ENCODE results near the gene PARP3. TPM values are rescaled to one million over a fixed set of nuclear protein-coding genes. Genes with fewer than 3 reads are reported as not detected.

The PARP3 gene
- 4.8 TPM for total RNA-seq

DNA sequence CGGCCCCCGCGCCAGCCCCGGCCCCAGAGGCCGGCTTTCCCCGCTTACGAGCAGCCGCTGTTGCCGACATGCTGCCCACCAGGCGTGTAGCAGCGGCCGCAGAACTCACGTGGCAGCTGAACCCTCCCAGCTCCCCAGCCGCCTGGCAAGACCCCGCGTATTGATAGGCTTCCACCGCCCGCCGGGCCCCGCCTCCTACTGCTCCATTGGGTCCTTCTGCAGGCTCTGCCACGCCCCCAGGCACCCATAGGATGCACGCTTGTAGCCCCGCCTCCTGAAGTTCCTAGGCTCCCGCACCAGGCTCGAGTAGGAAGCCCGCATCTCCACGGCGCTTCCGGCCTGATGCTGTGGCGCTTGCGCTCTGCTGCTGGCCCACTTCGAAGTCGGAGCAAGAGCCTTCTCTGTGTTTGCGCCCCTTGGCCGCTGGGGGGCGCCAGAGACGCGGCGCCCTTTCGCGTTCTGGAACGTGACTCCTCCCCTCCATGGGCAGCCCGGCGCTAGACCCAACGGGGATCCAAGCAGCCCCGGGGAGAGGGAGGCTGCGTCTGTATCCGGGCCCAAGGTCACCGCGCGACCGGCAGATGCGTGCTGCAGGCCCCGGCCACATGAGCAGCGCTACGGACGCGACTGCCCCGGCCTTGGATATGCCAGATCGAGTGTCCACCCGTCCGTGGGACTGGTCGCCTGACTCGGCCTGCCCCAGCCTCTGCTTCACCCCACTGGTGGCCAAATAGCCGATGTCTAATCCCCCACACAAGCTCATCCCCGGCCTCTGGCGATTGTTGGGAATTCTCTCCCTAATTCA, at the start of gene PARP3, which contains the start of gene RRP9:
Gene PARP3, plus strand, starts transcription at position 566 of the 805 bp plus-strand sequence. CDS start 993 bp downstream, outside the sequence.
Gene RRP9, minus strand, starts transcription at position 107 of the 805 bp plus-strand sequence. Its CDS starts 37 bp downstream, at position 70.

DNA sequence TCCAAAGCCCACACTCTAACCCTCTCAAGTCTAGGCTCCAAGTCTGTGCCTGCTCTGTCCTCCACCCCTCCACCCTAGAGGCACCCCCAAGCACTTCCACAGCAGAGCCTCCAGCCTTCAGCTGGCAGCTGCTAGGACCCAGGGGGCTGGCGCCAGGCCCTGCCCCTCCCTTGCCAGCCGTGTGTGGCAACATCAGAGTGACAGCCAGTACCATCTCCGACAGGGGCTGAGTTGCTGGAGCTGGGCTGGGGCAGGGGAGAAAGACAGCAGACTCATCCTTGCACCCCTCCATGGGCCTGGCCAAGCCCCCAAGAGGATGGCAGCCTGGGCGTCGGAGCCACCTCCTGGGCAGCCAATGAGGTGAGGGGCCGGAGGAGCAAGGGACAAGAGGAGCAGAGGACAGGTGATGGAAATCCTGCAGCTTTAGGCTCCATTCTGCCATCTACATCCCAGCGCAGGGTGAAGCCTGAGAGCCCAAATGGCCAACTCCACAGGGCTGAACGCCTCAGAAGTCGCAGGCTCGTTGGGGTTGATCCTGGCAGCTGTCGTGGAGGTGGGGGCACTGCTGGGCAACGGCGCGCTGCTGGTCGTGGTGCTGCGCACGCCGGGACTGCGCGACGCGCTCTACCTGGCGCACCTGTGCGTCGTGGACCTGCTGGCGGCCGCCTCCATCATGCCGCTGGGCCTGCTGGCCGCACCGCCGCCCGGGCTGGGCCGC, 13.2 kb downstream of the PARP3 start, which contains the start of gene GPR62:
Gene GPR62, plus strand, starts transcription at position 207 of the 718 bp plus-strand sequence. Its CDS starts 272 bp downstream, at position 479.

DNA sequence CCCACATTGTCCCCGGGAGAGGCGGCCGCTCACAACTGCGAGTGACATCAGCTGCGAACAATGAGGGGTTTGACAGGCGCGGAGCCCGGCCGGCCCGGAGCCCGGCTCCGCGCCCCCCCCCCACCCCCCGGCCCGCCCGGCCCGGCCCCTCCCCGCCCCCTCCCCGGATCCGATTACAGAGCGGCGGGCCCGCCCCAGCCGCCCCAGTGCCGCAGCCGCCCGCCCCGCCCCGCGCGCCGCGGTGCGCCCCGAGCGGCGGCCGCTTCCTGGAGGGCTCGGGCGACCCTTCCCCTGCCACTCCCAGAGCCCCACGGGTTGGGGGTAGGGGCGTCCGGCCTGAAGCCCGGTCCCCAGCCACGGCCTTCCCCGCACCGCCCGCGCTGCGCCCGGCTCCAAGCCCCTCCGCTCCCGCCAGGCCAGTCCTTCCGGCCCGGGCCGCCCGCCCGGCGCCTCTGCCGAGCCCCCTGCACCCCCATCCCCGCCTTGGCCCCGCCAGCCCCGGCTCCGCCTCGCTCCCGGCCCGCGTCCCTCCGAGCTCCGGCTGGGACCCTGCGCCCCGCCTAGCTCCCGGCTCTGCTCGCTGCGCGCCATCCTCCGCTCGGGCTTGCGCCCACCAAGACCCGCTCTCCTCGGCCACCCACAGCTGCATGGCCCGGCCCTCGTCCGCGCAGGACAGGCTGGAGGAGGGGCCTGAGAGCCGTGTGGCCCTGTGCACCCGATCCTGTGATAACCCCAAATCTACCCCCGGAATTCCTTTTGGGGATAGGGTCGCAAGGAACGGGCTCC, 25.4 kb downstream of the PARP3 start, which contains the start of gene PCBP4:
Gene PCBP4, minus strand, starts transcription at position 71 of the 786 bp plus-strand sequence. CDS start 6,214 bp downstream, outside the sequence.

DNA sequence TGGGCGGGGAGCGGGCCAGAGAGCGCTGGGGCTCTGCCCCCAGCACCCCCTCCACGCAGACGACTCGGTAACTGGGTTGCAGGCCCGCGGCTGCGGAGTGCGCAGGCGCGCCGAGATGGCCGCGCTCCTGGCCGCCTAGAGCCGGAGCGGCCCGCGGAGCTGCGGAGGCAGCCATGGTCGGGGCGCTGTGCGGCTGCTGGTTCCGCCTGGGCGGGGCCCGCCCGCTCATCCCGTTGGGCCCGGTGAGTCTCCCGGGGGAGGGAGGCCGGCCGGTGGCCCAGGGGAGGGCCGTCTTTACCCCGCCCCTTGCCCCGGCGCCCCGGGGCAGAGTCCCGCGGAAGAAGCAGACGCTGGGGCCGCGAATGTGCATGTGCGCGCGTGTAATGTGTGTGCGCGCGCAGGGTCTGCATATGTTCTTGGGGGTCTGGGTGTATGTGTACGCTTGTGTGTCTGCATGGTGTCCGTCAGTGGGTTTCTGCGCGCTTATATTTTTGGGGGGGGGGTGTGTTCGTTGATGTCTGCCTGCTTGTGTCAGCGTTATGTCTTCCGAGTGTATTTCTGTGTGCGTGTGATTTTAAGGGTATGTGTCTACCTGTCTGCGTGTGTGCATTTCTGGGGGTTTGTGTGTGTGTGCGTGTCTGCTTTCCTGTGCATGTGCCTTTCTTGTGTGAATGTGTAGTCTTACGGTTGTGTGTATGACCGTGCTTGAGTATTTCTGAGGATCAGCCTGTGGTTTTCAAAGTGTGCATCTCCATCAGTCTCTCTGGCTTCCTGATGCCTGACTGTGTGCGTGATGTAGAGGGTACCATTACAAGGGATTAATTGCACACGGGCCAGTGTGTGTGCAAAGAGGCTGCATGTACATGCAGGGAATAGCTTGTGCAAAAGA, 33.0 kb downstream of the PARP3 start, which contains the start of gene ABHD14A:
Gene ABHD14A, plus strand, starts transcription at position 102 of the 889 bp plus-strand sequence. Its CDS starts 72 bp downstream, at position 174.

DNA sequence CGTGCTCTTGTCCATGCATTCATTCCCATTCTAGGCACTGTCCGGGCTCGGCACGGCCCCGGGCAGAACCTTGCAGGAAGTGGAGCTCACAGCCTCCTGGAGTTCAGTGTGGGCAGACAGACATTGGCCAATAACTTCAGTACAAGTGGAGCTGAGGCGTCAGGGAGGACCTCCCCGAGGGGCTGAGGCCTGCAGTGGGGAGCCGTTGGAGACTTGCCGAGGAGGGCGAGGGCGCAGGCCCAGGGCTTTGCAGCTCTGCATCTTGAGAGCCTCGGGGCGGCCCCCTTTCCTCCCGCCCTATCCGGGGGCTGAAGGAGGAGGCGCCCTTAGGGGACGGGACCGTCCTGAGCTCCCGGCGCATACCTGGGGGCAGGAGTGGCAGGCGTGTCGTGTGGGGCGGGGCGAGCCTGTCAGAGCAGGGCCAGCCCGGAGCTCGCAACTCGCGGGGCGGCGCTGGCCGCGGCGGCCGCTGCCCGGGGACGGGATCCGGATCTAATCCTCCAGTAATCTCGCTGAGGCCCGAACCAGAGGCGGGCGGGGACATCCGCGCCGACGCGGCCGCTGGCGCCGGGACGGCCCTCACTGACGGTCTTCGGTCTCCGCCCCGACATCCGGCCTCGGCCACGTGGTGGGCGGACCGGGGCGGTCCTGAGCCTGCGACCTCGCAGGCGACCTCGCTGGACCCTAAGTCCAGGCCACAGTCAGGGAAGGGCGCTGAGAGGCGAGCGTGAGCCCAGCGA, 40.8 kb downstream of the PARP3 start, which contains the start of gene ACY1:
Gene ACY1, plus strand, starts transcription at position 698 of the 740 bp plus-strand sequence. CDS start 530 bp downstream, outside the sequence.

DNA sequence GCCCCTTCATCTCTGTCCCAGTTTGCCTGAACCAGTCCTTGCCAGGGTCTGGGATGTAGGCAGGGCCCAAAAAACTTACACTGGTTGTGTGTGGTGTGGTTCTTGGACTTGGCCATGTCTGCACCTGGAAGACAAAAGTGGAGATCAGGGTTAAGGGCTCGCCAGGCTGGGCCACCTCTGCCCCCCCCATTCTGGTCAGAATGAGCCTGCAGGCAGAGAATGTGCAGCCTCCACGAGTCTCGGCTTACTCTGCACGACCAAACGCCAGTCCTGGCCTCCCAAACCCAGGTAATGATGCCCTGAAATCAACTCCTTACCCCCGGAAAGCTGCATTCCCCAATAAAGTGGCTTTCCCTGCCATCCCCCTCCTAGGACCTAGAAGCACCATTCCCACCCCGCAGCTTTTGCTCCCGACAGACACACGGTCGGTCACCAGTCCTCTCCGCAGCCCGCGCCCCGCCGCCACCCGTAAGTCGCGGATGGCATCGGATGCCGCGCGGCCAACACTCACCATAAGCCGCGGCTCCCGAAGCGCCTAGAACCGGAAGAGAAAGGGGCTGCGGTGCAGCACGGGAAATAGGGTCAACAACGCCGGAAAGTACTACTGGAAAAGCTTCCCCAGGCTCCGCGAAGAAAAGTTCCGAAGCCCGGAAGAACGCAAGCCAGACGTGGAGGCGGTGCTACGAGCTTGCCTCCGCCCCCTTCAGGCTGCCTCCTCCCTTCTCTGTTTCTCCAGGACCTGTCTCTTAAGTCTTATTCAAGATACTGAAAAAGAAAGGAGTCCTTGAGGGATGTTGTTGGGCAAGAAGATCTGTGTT, 53.4 kb downstream of the PARP3 start, which contains the start of gene RPL29:
Gene RPL29, minus strand, starts transcription at position 550 of the 818 bp plus-strand sequence. Its CDS starts 434 bp downstream, at position 116.

Small RNA genes lying within 50 kb of the gene (small RNA-seq; reads per million reads assigned to genes)
- not detected for gene AC115284.1

Other genes with a start within 250 kb of the PARP3 start
- gene GRM2, start 235.3 kb upstream of the PARP3 start, total RNA-seq = 12.5 TPM
- gene IQCF6, start 163.1 kb upstream of the PARP3 start, total RNA-seq = not detected
- not detected for gene IQCF2, start 80.7 kb upstream of the PARP3 start, total RNA-seq
- gene IQCF5, start 66.8 kb upstream of the PARP3 start, total RNA-seq = not detected
- gene IQCF1, start 39.0 kb upstream of the PARP3 start, total RNA-seq = not detected
- gene RRP9, start 459 bp upstream of the PARP3 start, total RNA-seq = 12.9 TPM
- gene GPR62, start 13.0 kb downstream of the PARP3 start, total RNA-seq = 0.46 TPM
- gene PCBP4, start 25.1 kb downstream of the PARP3 start, total RNA-seq = 38.8 TPM
- 3.9 TPM for gene ABHD14B, start 31.7 kb downstream of the PARP3 start, total RNA-seq
- gene ABHD14A, start 32.7 kb downstream of the PARP3 start, total RNA-seq = 33.0 TPM
- 4.2 TPM for gene ACY1, start 41.2 kb downstream of the PARP3 start, total RNA-seq
- gene RPL29, start 53.5 kb downstream of the PARP3 start, total RNA-seq = 715 TPM
- gene DUSP7, start 114.2 kb downstream of the PARP3 start, total RNA-seq = 9.5 TPM
- gene POC1A, start 212.1 kb downstream of the PARP3 start, total RNA-seq = 5.1 TPM

Measured in diencephalon (tissue), 1 donor.